GM23338 (cell line): Measurements from ENCODE around the gene MAST2. TPM values are rescaled to one million over a fixed set of nuclear protein-coding genes. Genes with fewer than 3 reads are reported as not detected.

ENCODE experiments used
- ATAC-seq: fragments of 200-7000 bp; cut with Tn5 transposase; 3 replicates; pipeline ENCODE4 v1.9.1; 2020
- DNase-seq: peaks from one replicate; pipeline ENCODE4 v3.0.0-alpha.2; 2015; ENCODE audit warnings: low spot score
- H2AFZ ChIP-seq: fragments of 200-600 bp; sonication (generic); 2 replicates; pipeline ENCODE4 v1.8.0; 2016; ENCODE audit warnings: antibody characterized with exemption, mild to moderate bottlenecking, moderate library complexity
- H3F3A ChIP-seq: fragments of 200-600 bp; sonication (generic); replicated peaks from 2 replicates; pipeline ENCODE4 v1.8.0; 2017; ENCODE audit warnings: antibody characterized with exemption, mixed run types, low read depth
- H3K27ac ChIP-seq: fragments of 200-600 bp; sonication (generic); 2 replicates; pipeline ENCODE4 v1.6.1; 2016; ENCODE audit warnings: low read depth
- H3K27me3 ChIP-seq: fragments of 200-600 bp; sonication (generic); 2 replicates; pipeline ENCODE4 v1.8.0; 2016; ENCODE audit warnings: mild to moderate bottlenecking, mixed run types, moderate library complexity; ENCODE audit not compliant: insufficient read depth
- H3K36me3 ChIP-seq: fragments of 200-600 bp; sonication (generic); 2 replicates; pipeline ENCODE4 v1.8.0; 2016; ENCODE audit warnings: mild to moderate bottlenecking; ENCODE audit not compliant: insufficient read depth
- H3K4me1 ChIP-seq: fragments of 200-600 bp; sonication (generic); 2 replicates; pipeline ENCODE4 v1.8.0; 2016; ENCODE audit warnings: mild to moderate bottlenecking, moderate library complexity; ENCODE audit not compliant: insufficient read depth
- H3K4me2 ChIP-seq: fragments of 200-600 bp; sonication (generic); 2 replicates; pipeline ENCODE4 v1.7.1; 2017; ENCODE audit warnings: mixed run types
- H3K4me3 ChIP-seq: fragments of 200-600 bp; sonication (generic); 2 replicates; pipeline ENCODE4 v1.6.1; 2016; ENCODE audit warnings: mixed run types
- H3K79me2 ChIP-seq: fragments of 200-600 bp; sonication (generic); replicated peaks from 2 replicates; pipeline ENCODE4 v1.8.0; 2017; ENCODE audit warnings: mild to moderate bottlenecking; ENCODE audit not compliant: insufficient read depth
- H3K9me2 ChIP-seq: fragments of 200-600 bp; sonication (generic); 2 replicates; pipeline ENCODE4 v1.8.0; 2017; ENCODE audit not compliant: insufficient read depth
- H4K20me1 ChIP-seq: fragments of 200-600 bp; sonication (generic); replicated peaks from 2 replicates; pipeline ENCODE4 v1.8.0; 2017; ENCODE audit warnings: mild to moderate bottlenecking; ENCODE audit not compliant: insufficient read depth
- H3K27ac Mint-ChIP-seq: 2 replicates; pipeline ENCODE4 v1.8.0; 2020; ENCODE audit warnings: inconsistent platforms, mild to moderate bottlenecking, moderate library complexity, mixed read lengths
- H3K27me3 Mint-ChIP-seq: 3 replicates; pipeline ENCODE4 v1.8.0; 2022; ENCODE audit warnings: low read depth, mild to moderate bottlenecking, moderate library complexity, mixed read lengths, inconsistent platforms; ENCODE audit not compliant: insufficient read depth, poor library complexity
- H3K36me3 Mint-ChIP-seq: 3 replicates; pipeline ENCODE4 v1.8.0; 2021; ENCODE audit warnings: low read depth, mild to moderate bottlenecking, inconsistent platforms, moderate library complexity, mixed read lengths
- H3K4me1 Mint-ChIP-seq: 3 replicates; pipeline ENCODE4 v1.8.0; 2020; ENCODE audit warnings: mild to moderate bottlenecking, inconsistent platforms, mixed read lengths
- H3K4me3 Mint-ChIP-seq: 3 replicates; pipeline ENCODE4 v1.8.0; 2021; ENCODE audit warnings: moderate library complexity, mild to moderate bottlenecking, inconsistent platforms, mixed read lengths
- H3K9me3 Mint-ChIP-seq: 3 replicates; pipeline ENCODE4 v1.8.0; 2020; ENCODE audit warnings: moderate library complexity, mild to moderate bottlenecking, inconsistent platforms, mixed read lengths
- EZH2 ChIP-seq: fragments of 200-600 bp; sonication (generic); IDR thresholded peaks from one replicate; pipeline ENCODE4 v1.8.0; 2017; ENCODE audit warnings: antibody characterized with exemption, mild to moderate bottlenecking, low read depth; ENCODE audit not compliant: unreplicated experiment
- EZH2phosphoT487 ChIP-seq: fragments of 200-600 bp; sonication (generic); IDR thresholded peaks from one replicate; pipeline ENCODE4 v1.8.1; 2018; ENCODE audit warnings: antibody characterized with exemption; ENCODE audit not compliant: unreplicated experiment
- JUNB ChIP-seq: IDR thresholded peaks from one replicate; pipeline ENCODE4 v1.6.1; 2016; ENCODE audit warnings: antibody characterized with exemption; ENCODE audit not compliant: unreplicated experiment
- POLR2AphosphoS5 ChIP-seq: IDR thresholded peaks from 2 replicates; pipeline ENCODE4 v1.6.1; 2016; ENCODE audit warnings: antibody characterized with exemption, low read depth
- STAT1 ChIP-seq: IDR thresholded peaks from one replicate; pipeline ENCODE4 v1.6.1; 2016; ENCODE audit warnings: antibody characterized with exemption; ENCODE audit not compliant: unreplicated experiment
- ZNF114 ChIP-seq: fragments of 250-450 bp; sonication (Bioruptor Pico); IDR thresholded peaks from 2 replicates; pipeline ENCODE4 v1.5.0; 2020; ENCODE audit warnings: mild to moderate bottlenecking, moderate library complexity
- ZNF331 ChIP-seq: fragments of 250-450 bp; sonication (Bioruptor Pico); IDR thresholded peaks from 2 replicates; pipeline ENCODE4 v1.5.0; 2020; ENCODE audit warnings: low read depth, mild to moderate bottlenecking, moderate library complexity
- polyA plus RNA-seq: library from polyadenylated mRNA; unstranded; fragments of >200 nt; fragmentation: Nextera tagmentation; extraction: Ambion mirVana; gene quantifications from 2 replicates; pipeline ENCODE4 v1.2.1, GENCODE V29; 2016
- total RNA-seq: library from RNA; depleted of rRNA; stranded (reverse); fragments of >200 nt; shearing (Covaris generic); gene quantifications from 2 replicates; pipeline ENCODE4 v1.2.3, GENCODE V29; 2014
- TF ChIP-seq, protein P1 (sequence below): IDR thresholded peaks from 2 replicates; pipeline ENCODE4 v1.6.1; 2016; ENCODE audit warnings: antibody characterized with exemption
- TF ChIP-seq, protein P2 (sequence below), 2 experiments: fragments of 200-600 bp in 1 of 2; sonication (generic) in 1 of 2; conservative IDR thresholded peaks; 2 replicates each; pipeline versions ENCODE4 v1.5.1 to v1.6.1; 2016 to 2017; ENCODE audit warnings: antibody characterized with exemption in 2 of 2, low read depth in 2 of 2, mild to moderate bottlenecking in 2 of 2, moderate library complexity in 1 of 2
- TF ChIP-seq, protein P3 (sequence below): IDR thresholded peaks from one replicate; pipeline ENCODE4 v1.6.1; 2018; ENCODE audit warnings: antibody characterized with exemption; ENCODE audit not compliant: unreplicated experiment

The MAST2 gene
- total and polyA plus RNA-seq, 2 experiments from 2014 or later: 11.5 to 57.7 TPM

- Histone ChIP-seq H3K4me3 (no peak overlapping the region), H3K9me2 (no peaks in the 10 kb centered on the region), H2AFZ (no peak overlapping the region), H3K27me3 (no peaks in the 10 kb centered on the region), H4K20me1 (no peaks in the 10 kb centered on the region; the same call in none of the 2 replicates), H3K36me3 (no peaks in the 10 kb centered on the region), H3K4me2 (no peak overlapping the region), H3K27ac (no peak overlapping the region), H3K79me2 (peaks cover 21% of the 10 kb centered on the region), H3K4me1 (no peaks in the 10 kb centered on the region; the same call in 1 of the 2 replicates), H3F3A (no peaks in the 10 kb centered on the region)
- H3K4me3 Mint-ChIP-seq: no peak overlapping the region
- ATAC-seq: no peak
- H3K36me3 Mint-ChIP-seq: peaks cover 3% of the 10 kb centered on the region; the same call in 1 of the 3 replicates
- H3K27ac Mint-ChIP-seq: no peak overlapping the region
- H3K27me3 Mint-ChIP-seq: no peaks in the 10 kb centered on the region
- TF ChIP-seq STAT1: no peak
- TF ChIP-seq, protein P1, sequence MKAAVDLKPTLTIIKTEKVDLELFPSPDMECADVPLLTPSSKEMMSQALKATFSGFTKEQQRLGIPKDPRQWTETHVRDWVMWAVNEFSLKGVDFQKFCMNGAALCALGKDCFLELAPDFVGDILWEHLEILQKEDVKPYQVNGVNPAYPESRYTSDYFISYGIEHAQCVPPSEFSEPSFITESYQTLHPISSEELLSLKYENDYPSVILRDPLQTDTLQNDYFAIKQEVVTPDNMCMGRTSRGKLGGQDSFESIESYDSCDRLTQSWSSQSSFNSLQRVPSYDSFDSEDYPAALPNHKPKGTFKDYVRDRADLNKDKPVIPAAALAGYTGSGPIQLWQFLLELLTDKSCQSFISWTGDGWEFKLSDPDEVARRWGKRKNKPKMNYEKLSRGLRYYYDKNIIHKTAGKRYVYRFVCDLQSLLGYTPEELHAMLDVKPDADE: no peak
- no peak for TF ChIP-seq ZNF114 (CRISPR knock-in tag)
- no peak for TF ChIP-seq EZH2phosphoT487
- TF ChIP-seq ZNF331 (CRISPR knock-in tag): no peak
- TF ChIP-seq, protein P2, sequence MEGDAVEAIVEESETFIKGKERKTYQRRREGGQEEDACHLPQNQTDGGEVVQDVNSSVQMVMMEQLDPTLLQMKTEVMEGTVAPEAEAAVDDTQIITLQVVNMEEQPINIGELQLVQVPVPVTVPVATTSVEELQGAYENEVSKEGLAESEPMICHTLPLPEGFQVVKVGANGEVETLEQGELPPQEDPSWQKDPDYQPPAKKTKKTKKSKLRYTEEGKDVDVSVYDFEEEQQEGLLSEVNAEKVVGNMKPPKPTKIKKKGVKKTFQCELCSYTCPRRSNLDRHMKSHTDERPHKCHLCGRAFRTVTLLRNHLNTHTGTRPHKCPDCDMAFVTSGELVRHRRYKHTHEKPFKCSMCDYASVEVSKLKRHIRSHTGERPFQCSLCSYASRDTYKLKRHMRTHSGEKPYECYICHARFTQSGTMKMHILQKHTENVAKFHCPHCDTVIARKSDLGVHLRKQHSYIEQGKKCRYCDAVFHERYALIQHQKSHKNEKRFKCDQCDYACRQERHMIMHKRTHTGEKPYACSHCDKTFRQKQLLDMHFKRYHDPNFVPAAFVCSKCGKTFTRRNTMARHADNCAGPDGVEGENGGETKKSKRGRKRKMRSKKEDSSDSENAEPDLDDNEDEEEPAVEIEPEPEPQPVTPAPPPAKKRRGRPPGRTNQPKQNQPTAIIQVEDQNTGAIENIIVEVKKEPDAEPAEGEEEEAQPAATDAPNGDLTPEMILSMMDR (conservative IDR thresholded peaks at IDR 0.05; ENCODE audit: low read depth in 2 of 2): no peak
- no peaks in the 10 kb centered on the region for H3K9me3 Mint-ChIP-seq
- no peak for DNase-seq
- H3K4me1 Mint-ChIP-seq: peaks cover 3% of the 10 kb centered on the region; the same call in 1 of the 3 replicates
Observed at GRCh38 chr1:45842786-45843185, 39.4 kb downstream of the MAST2 start.

- no peaks in the 10 kb centered on the region for H3F3A ChIP-seq
- Mint-ChIP-seq H3K9me3 (no peaks in the 10 kb centered on the region), H3K27ac (no peak overlapping the region), H3K36me3 (peaks cover 4% of the 10 kb centered on the region), H3K4me3 (no peak overlapping the region), H3K27me3 (no peaks in the 10 kb centered on the region), H3K4me1 (peaks cover 9% of the 10 kb centered on the region)
- no peak overlapping the region for H3K4me2 ChIP-seq
- peaks cover 2% of the 10 kb centered on the region for H3K4me1 ChIP-seq
- H3K4me3 ChIP-seq: no peak overlapping the region
- no peaks in the 10 kb centered on the region for H3K27me3 ChIP-seq
- H2AFZ ChIP-seq: no peak overlapping the region
- H3K27ac ChIP-seq: no peak overlapping the region
- no peaks in the 10 kb centered on the region; the same call in none of the 2 replicates for H4K20me1 ChIP-seq
- H3K9me2 ChIP-seq: no peaks in the 10 kb centered on the region
- ATAC-seq (no peak), DNase-seq (no peak)
- peaks cover 24% of the 10 kb centered on the region for H3K79me2 ChIP-seq
- no peaks in the 10 kb centered on the region for H3K36me3 ChIP-seq
- no peak for TF ChIP-seq ZNF331 (CRISPR knock-in tag)
- TF ChIP-seq, protein P3, sequence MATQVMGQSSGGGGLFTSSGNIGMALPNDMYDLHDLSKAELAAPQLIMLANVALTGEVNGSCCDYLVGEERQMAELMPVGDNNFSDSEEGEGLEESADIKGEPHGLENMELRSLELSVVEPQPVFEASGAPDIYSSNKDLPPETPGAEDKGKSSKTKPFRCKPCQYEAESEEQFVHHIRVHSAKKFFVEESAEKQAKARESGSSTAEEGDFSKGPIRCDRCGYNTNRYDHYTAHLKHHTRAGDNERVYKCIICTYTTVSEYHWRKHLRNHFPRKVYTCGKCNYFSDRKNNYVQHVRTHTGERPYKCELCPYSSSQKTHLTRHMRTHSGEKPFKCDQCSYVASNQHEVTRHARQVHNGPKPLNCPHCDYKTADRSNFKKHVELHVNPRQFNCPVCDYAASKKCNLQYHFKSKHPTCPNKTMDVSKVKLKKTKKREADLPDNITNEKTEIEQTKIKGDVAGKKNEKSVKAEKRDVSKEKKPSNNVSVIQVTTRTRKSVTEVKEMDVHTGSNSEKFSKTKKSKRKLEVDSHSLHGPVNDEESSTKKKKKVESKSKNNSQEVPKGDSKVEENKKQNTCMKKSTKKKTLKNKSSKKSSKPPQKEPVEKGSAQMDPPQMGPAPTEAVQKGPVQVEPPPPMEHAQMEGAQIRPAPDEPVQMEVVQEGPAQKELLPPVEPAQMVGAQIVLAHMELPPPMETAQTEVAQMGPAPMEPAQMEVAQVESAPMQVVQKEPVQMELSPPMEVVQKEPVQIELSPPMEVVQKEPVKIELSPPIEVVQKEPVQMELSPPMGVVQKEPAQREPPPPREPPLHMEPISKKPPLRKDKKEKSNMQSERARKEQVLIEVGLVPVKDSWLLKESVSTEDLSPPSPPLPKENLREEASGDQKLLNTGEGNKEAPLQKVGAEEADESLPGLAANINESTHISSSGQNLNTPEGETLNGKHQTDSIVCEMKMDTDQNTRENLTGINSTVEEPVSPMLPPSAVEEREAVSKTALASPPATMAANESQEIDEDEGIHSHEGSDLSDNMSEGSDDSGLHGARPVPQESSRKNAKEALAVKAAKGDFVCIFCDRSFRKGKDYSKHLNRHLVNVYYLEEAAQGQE: no peak
- TF ChIP-seq, protein P1: no peak
- no peak for TF ChIP-seq STAT1
- TF ChIP-seq EZH2: no peak
- TF ChIP-seq POLR2AphosphoS5: no peak
- TF ChIP-seq JUNB: no peak
- TF ChIP-seq ZNF114 (CRISPR knock-in tag): no peak
Observed at GRCh38 chr1:45843474-45843905, 40.1 kb downstream of the MAST2 start.
